Esophagus squamous epithelium (tissue), 4 donors: ENCODE data around the gene C17orf50.

ENCODE experiments used
- POLR2A ChIP-seq, 4 donors: fragments of 450-650 bp; IDR thresholded peaks; one replicate each; pipeline ENCODE4 v1.6.1; 2017; ENCODE audit warnings: antibody characterized with exemption in 4 of 4, mild to moderate bottlenecking in 4 of 4, moderate library complexity in 3 of 4
- TF ChIP-seq, protein P1 (sequence below), 6 experiments: fragments of 450-650 bp in 4 of 6; fragments of 200-600 bp in 2 of 6; sonication (generic) in 2 of 6; IDR thresholded peaks; one replicate each; pipeline ENCODE4 v1.5.1; 2016 to 2019; ENCODE audit warnings: antibody characterized with exemption in 6 of 6, mild to moderate bottlenecking in 4 of 6, moderate library complexity in 4 of 6

DNA sequence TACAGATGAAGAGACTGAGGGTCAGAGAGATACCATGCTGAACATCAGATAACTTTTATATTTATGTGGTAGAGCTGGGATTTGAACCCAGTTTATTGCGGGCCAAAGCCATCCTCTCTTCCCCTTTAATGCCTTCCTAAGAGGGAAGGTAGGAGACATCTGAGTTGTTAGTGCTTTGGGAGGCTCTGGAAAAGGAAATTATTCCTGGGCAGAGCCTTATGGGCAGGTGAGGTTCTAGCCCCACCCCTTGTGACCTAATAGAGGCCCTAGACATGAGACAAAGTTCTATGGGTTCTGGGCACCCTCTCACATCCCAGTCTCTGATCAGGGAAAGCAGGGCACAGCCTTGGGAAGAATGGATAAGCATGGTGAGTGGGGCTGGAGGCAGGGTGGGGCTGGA, at the start of gene C17orf50:
- TF ChIP-seq, protein P1, sequence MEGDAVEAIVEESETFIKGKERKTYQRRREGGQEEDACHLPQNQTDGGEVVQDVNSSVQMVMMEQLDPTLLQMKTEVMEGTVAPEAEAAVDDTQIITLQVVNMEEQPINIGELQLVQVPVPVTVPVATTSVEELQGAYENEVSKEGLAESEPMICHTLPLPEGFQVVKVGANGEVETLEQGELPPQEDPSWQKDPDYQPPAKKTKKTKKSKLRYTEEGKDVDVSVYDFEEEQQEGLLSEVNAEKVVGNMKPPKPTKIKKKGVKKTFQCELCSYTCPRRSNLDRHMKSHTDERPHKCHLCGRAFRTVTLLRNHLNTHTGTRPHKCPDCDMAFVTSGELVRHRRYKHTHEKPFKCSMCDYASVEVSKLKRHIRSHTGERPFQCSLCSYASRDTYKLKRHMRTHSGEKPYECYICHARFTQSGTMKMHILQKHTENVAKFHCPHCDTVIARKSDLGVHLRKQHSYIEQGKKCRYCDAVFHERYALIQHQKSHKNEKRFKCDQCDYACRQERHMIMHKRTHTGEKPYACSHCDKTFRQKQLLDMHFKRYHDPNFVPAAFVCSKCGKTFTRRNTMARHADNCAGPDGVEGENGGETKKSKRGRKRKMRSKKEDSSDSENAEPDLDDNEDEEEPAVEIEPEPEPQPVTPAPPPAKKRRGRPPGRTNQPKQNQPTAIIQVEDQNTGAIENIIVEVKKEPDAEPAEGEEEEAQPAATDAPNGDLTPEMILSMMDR (IDR thresholded peaks at IDR 0.05), result no peak
- TF ChIP-seq POLR2A (IDR thresholded peaks at IDR 0.05), result no peak
